ENCODE data around the gene FBXL17. TPM values are rescaled to one million over a fixed set of nuclear protein-coding genes. Genes with fewer than 3 reads are reported as not detected.

The FBXL17 gene
- total RNA-seq, 1 experiment from 2014 or later = 5.3 TPM

DNA sequence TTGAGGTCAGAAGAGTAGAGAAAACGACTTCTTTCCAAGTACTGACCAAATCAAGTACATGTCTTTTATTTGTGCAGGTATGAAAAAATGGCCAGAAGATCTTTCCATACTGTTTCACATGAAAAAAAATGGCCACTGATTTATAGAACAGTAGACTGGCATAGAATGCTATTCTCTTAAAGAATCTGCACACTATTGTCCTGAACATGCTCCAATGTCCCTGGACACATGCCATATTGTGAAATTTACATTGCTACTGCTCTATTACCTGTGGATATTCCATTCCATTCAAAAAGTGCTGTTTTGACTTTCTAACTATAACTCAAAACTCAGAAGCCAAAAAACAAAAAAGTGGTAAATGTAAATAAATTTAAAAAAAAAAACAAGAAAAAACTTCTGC is 60.6 kb downstream of the FBXL17 start:
- no peaks in the 10 kb centered on the region for H3K27me3 Mint-ChIP-seq (ENCODE audit: low read depth)
- H4K8ac ChIP-seq (replicated peaks; ENCODE audit: insufficient read length, low read depth, low read length) = no peak overlapping the region
- no peaks in the 10 kb centered on the region for H3K27me3 ChIP-seq (ENCODE audit: insufficient read depth, low read length)

More for the DNA sequence above, 60.6 kb downstream of the FBXL17 start:
- H3K36me3 Mint-ChIP-seq (ENCODE audit: insufficient read depth in 1 of 3, low read depth in 3 of 3) = no peaks in the 10 kb centered on the region
- WGBS (ENCODE audit: extremely low coverage, insufficient read length, low lambda C conversion rate) = no CpG with 5 or more reads among the region's 1 CpG
- Histone ChIP-seq H3K27ac (ENCODE audit: insufficient read length, low read depth, low read length) (no peak overlapping the region), H3K23ac (ENCODE audit: insufficient read length, low read depth, low read length) (no peak overlapping the region), H4K91ac (ENCODE audit: insufficient read length, low read depth, low read length) (no peak overlapping the region), H3K56ac (ENCODE audit: insufficient read length, low read depth, low read length) (no peak overlapping the region), H3K79me1 (ENCODE audit: insufficient read depth, low read depth, low read length, poor library complexity, severe bottlenecking) (no peaks in the 10 kb centered on the region), H3K4ac (ENCODE audit: low read depth, low read length) (no peak overlapping the region), H3K18ac (ENCODE audit: insufficient read length, low read depth, low read length) (no peak overlapping the region), H3K14ac (ENCODE audit: insufficient read depth, low read length) (no peak overlapping the region), H2BK20ac (ENCODE audit: low read depth, low read length, poor library complexity, severe bottlenecking) (no peak overlapping the region), H3K9me3 (ENCODE audit: control insufficient read depth, low read depth, low read length) (no peaks in the 10 kb centered on the region), H3K79me2 (ENCODE audit: insufficient read depth, low read length) (no peaks in the 10 kb centered on the region), H2BK12ac (ENCODE audit: insufficient read length, low read depth, low read length) (no peak overlapping the region), H4K5ac (ENCODE audit: insufficient read length, low read depth, low read length) (no peak overlapping the region), H3K9ac (ENCODE audit: extremely low read depth, insufficient read length, low read length) (no peak overlapping the region), H2BK120ac (ENCODE audit: low read depth, low read length, poor library complexity, severe bottlenecking) (no peak overlapping the region), H2BK5ac (ENCODE audit: insufficient read length, low read length) (no peak overlapping the region), H3K4me2 (ENCODE audit: insufficient read depth, insufficient read length, low read length) (no peak overlapping the region), H2AFZ (ENCODE audit: low read length) (no peak overlapping the region), H3T11ph (ENCODE audit: low read length) (no peak overlapping the region), H2AK5ac (ENCODE audit: insufficient read length, low read length) (no peak overlapping the region), H4K20me1 (ENCODE audit: control insufficient read depth, insufficient read depth, insufficient read length) (no peaks in the 10 kb centered on the region), H2BK15ac (ENCODE audit: low read depth, low read length) (no peak overlapping the region), H3K23me2 (ENCODE audit: insufficient read length, low read depth, low read length, poor library complexity, severe bottlenecking) (no peaks in the 10 kb centered on the region), H3K4me1 (ENCODE audit: insufficient read depth, low read length) (no peaks in the 10 kb centered on the region)
- H3K4me3 Mint-ChIP-seq = no peak overlapping the region
- no peaks in the 10 kb centered on the region for H3K9me3 Mint-ChIP-seq
- no peak for DNase-seq
- H3K27ac Mint-ChIP-seq = no peak overlapping the region
- TF ChIP-seq CTCF (conservative IDR thresholded peaks at IDR 0.05) = no peak
- no peaks in the 10 kb centered on the region for H3K4me1 Mint-ChIP-seq
